Naive B cell (primary cell): ENCODE measurements around the gene MDFI. TPM values are rescaled to one million over a fixed set of nuclear protein-coding genes. Genes with fewer than 3 reads are reported as not detected.

Experiments
- ATAC-seq, 2 donors: fragments of 150-1000 bp; cut with Tn5 transposase; 2 replicates each; pipeline ENCODE4 v1.10.0; 2021; ENCODE audit warnings: low read depth in 2 of 2, mild to moderate bottlenecking in 2 of 2, moderate library complexity in 2 of 2
- DNase-seq: peaks from one replicate; pipeline ENCODE4 v3.0.0; 2022
- H3K27ac Mint-ChIP-seq, 6 donors: one replicate each; pipeline ENCODE4 v1.8.0; 2020 to 2022; ENCODE audit warnings: mild to moderate bottlenecking in 6 of 6, mixed read lengths in 6 of 6, moderate library complexity in 5 of 6, inconsistent platforms in 2 of 6
- H3K27me3 Mint-ChIP-seq, 3 donors: one replicate each; pipeline ENCODE4 v1.8.0; 2021 to 2022; ENCODE audit warnings: mixed read lengths in 3 of 3, mild to moderate bottlenecking in 1 of 3
- H3K36me3 Mint-ChIP-seq, 2 donors: one replicate each; pipeline ENCODE4 v1.8.0; 2020 to 2022; ENCODE audit warnings: mixed read lengths in 2 of 2, inconsistent platforms in 1 of 2, mild to moderate bottlenecking in 1 of 2
- H3K4me1 Mint-ChIP-seq, 3 donors: one replicate each; pipeline ENCODE4 v1.8.0; 2020 to 2022; ENCODE audit warnings: mixed read lengths in 3 of 3, inconsistent platforms in 1 of 3, mild to moderate bottlenecking in 1 of 3, moderate library complexity in 1 of 3
- H3K4me3 Mint-ChIP-seq, 8 donors: one replicate each; pipeline ENCODE4 v1.8.0; 2020 to 2022; ENCODE audit warnings: mild to moderate bottlenecking in 8 of 8, mixed read lengths in 8 of 8, moderate library complexity in 8 of 8, inconsistent platforms in 2 of 8
- H3K9me3 Mint-ChIP-seq, 7 donors: one replicate each; pipeline ENCODE4 v1.8.0; 2020 to 2022; ENCODE audit warnings: mixed read lengths in 7 of 7, mild to moderate bottlenecking in 5 of 7, inconsistent platforms in 2 of 7, moderate library complexity in 1 of 7
- polyA plus RNA-seq, 6 donors: library from polyadenylated mRNA; unstranded; fragments of 300-500 nt; fragmentation: Illumina TruSeq; gene quantifications; one replicate each; pipeline ENCODE4 v1.2.3, GENCODE V29; 2021; ENCODE audit warnings: low read depth in 6 of 6

The MDFI gene
- not detected for polyA plus RNA-seq

GRCh38 chr6:41638002-41638934 is at the start of gene MDFI:
Gene MDFI (plus strand): TSS chr6:41638468. CDS start chr6:41638750, 282 bp downstream.
- Mint-ChIP-seq H3K27me3 (peaks cover 61 to 91% (median 78%) of the 10 kb centered on the region in 3 donors), H3K36me3 (no peaks in the 10 kb centered on the region)
- ATAC-seq, result peak; percentile 38 to 41

GRCh38 chr6:41589223-41589622 is 49.0 kb upstream of the MDFI start:
- peaks cover 5 to 19% (median 9%) of the 10 kb centered on the region in 3 donors for H3K4me1 Mint-ChIP-seq
- ATAC-seq, result no peak
- peaks cover 0 to 2% (median 0%) of the 10 kb centered on the region in 7 donors for H3K9me3 Mint-ChIP-seq
- peak overlapping the region in 2 of 6 donors; percentile 34 to 72 for H3K27ac Mint-ChIP-seq
- DNase-seq, result no peak
- H3K36me3 Mint-ChIP-seq, result peaks cover 0 to 9% of the 10 kb centered on the region in 2 donors
- H3K27me3 Mint-ChIP-seq, result no peaks in the 10 kb centered on the region
- no peak overlapping the region for H3K4me3 Mint-ChIP-seq

More at GRCh38 chr6:41638002-41638934, at the start of gene MDFI:
- Mint-ChIP-seq H3K4me1 (peaks cover 6 to 25% (median 7%) of the 10 kb centered on the region in 3 donors), H3K27ac (no peak within 1 kb of the TSS), H3K4me3 (peak within 1 kb of the TSS; percentile 69 to 90 (median 84)), H3K9me3 (no peaks in the 10 kb centered on the region)
- DNase-seq, result no peak

GRCh38 chr6:41589636-41590622 is 48.3 kb upstream of the MDFI start:
- no peak overlapping the region for H3K27ac Mint-ChIP-seq
- peaks cover 0 to 9% of the 10 kb centered on the region in 2 donors for H3K36me3 Mint-ChIP-seq
- DNase-seq (no peak), ATAC-seq (no peak)
- H3K9me3 Mint-ChIP-seq, result peaks cover 0 to 2% (median 0%) of the 10 kb centered on the region in 7 donors
- H3K27me3 Mint-ChIP-seq, result no peaks in the 10 kb centered on the region
- H3K4me3 Mint-ChIP-seq, result no peak overlapping the region
- H3K4me1 Mint-ChIP-seq, result peaks cover 5 to 19% (median 9%) of the 10 kb centered on the region in 3 donors

GRCh38 chr6:41591122-41591521 is 47.1 kb upstream of the MDFI start:
- H3K27ac Mint-ChIP-seq, result peak overlapping the region in 1 of 6 donors; percentile 67
- H3K9me3 Mint-ChIP-seq, result no peaks in the 10 kb centered on the region
- H3K27me3 Mint-ChIP-seq, result no peaks in the 10 kb centered on the region
- H3K36me3 Mint-ChIP-seq, result peaks cover 0 to 9% of the 10 kb centered on the region in 2 donors
- H3K4me3 Mint-ChIP-seq, result no peak overlapping the region
- H3K4me1 Mint-ChIP-seq, result peaks cover 0 to 12% (median 9%) of the 10 kb centered on the region in 3 donors
- DNase-seq (no peak), ATAC-seq (no peak)

- no peak overlapping the region for H3K4me3 Mint-ChIP-seq
- DNase-seq, result peak; percentile 71
- peaks cover 0 to 9% of the 10 kb centered on the region in 2 donors for H3K36me3 Mint-ChIP-seq
- H3K9me3 Mint-ChIP-seq, result no peaks in the 10 kb centered on the region
- H3K4me1 Mint-ChIP-seq, result peaks cover 0 to 9% (median 8%) of the 10 kb centered on the region in 3 donors
- no peaks in the 10 kb centered on the region for H3K27me3 Mint-ChIP-seq
- peak overlapping the region in 1 of 6 donors; percentile 20 for H3K27ac Mint-ChIP-seq
- ATAC-seq, result peak; percentile 76 to 88
Measured at GRCh38 chr6:41591859-41592502, 46.3 kb upstream of the MDFI start.

- ATAC-seq, result no peak
- H3K36me3 Mint-ChIP-seq, result peaks cover 0 to 9% of the 10 kb centered on the region in 2 donors
- H3K4me3 Mint-ChIP-seq, result no peak overlapping the region
- H3K27ac Mint-ChIP-seq, result peak overlapping the region in 2 of 6 donors; percentile 3 to 56
- H3K9me3 Mint-ChIP-seq, result no peaks in the 10 kb centered on the region
- H3K4me1 Mint-ChIP-seq, result peaks cover 0 to 8% (median 7%) of the 10 kb centered on the region in 3 donors
- DNase-seq, result no peak
- H3K27me3 Mint-ChIP-seq, result no peaks in the 10 kb centered on the region
Measured at GRCh38 chr6:41593406-41593805, 44.9 kb upstream of the MDFI start.

- DNase-seq (no peak), ATAC-seq (no peak)
- no peaks in the 10 kb centered on the region for H3K27me3 Mint-ChIP-seq
- peaks cover 0 to 9% of the 10 kb centered on the region in 2 donors for H3K36me3 Mint-ChIP-seq
- no peak overlapping the region for H3K4me3 Mint-ChIP-seq
- H3K9me3 Mint-ChIP-seq, result no peaks in the 10 kb centered on the region
- H3K27ac Mint-ChIP-seq, result peak overlapping the region in 1 of 6 donors; percentile 56
- H3K4me1 Mint-ChIP-seq, result peaks cover 0 to 8% (median 7%) of the 10 kb centered on the region in 3 donors
Measured at GRCh38 chr6:41593839-41594238, 44.4 kb upstream of the MDFI start.

GRCh38 chr6:41594326-41594725 is 43.9 kb upstream of the MDFI start:
- Mint-ChIP-seq H3K9me3 (no peaks in the 10 kb centered on the region), H3K27me3 (no peaks in the 10 kb centered on the region), H3K4me3 (no peak overlapping the region), H3K4me1 (peaks cover 0 to 8% (median 7%) of the 10 kb centered on the region in 3 donors), H3K36me3 (peaks cover 0 to 9% of the 10 kb centered on the region in 2 donors), H3K27ac (no peak overlapping the region)
- DNase-seq, result no peak
- ATAC-seq, result no peak

- Mint-ChIP-seq H3K4me1 (peaks cover 0 to 8% (median 7%) of the 10 kb centered on the region in 3 donors), H3K9me3 (no peaks in the 10 kb centered on the region), H3K36me3 (peaks cover 0 to 9% of the 10 kb centered on the region in 2 donors), H3K27me3 (no peaks in the 10 kb centered on the region), H3K27ac (no peak overlapping the region), H3K4me3 (no peak overlapping the region)
- DNase-seq, result no peak
- ATAC-seq, result no peak
Measured at GRCh38 chr6:41594766-41595165, 43.5 kb upstream of the MDFI start.

- H3K27ac Mint-ChIP-seq, result peak overlapping the region in 1 of 6 donors; percentile 49
- ATAC-seq (no peak), DNase-seq (no peak)
- H3K4me3 Mint-ChIP-seq, result no peak overlapping the region
- peaks cover 0 to 7% of the 10 kb centered on the region in 2 donors for H3K36me3 Mint-ChIP-seq
- H3K27me3 Mint-ChIP-seq, result no peaks in the 10 kb centered on the region
- peaks cover 0 to 8% (median 7%) of the 10 kb centered on the region in 3 donors for H3K4me1 Mint-ChIP-seq
- H3K9me3 Mint-ChIP-seq, result no peaks in the 10 kb centered on the region
Measured at GRCh38 chr6:41595166-41595565, 43.1 kb upstream of the MDFI start.

GRCh38 chr6:41596096-41596685 is 42.1 kb upstream of the MDFI start:
- DNase-seq (no peak), ATAC-seq (no peak)
- peak overlapping the region in 1 of 6 donors; percentile 24 for H3K27ac Mint-ChIP-seq
- H3K4me3 Mint-ChIP-seq, result no peak overlapping the region
- no peaks in the 10 kb centered on the region for H3K9me3 Mint-ChIP-seq
- no peaks in the 10 kb centered on the region for H3K27me3 Mint-ChIP-seq
- H3K36me3 Mint-ChIP-seq, result no peaks in the 10 kb centered on the region
- H3K4me1 Mint-ChIP-seq, result peaks cover 0 to 8% (median 7%) of the 10 kb centered on the region in 3 donors

- H3K27me3 Mint-ChIP-seq, result no peaks in the 10 kb centered on the region
- H3K36me3 Mint-ChIP-seq, result no peaks in the 10 kb centered on the region
- DNase-seq (no peak), ATAC-seq (no peak)
- H3K4me3 Mint-ChIP-seq, result no peak overlapping the region
- peaks cover 0 to 4% (median 3%) of the 10 kb centered on the region in 3 donors for H3K4me1 Mint-ChIP-seq
- H3K27ac Mint-ChIP-seq, result peak overlapping the region in 2 of 6 donors; percentile 24 to 82
- no peaks in the 10 kb centered on the region for H3K9me3 Mint-ChIP-seq
Measured at GRCh38 chr6:41596807-41597206, 41.5 kb upstream of the MDFI start.
